NCI-H524 (cell line): ENCODE measurements around the gene SEC61A1.

Experiments used
- DNase-seq, 2 experiments: peaks; one replicate each; lab custom pipeline; 2025; lab: John Stamatoyannopoulos, UW

SEC61A1 gene

DNA sequence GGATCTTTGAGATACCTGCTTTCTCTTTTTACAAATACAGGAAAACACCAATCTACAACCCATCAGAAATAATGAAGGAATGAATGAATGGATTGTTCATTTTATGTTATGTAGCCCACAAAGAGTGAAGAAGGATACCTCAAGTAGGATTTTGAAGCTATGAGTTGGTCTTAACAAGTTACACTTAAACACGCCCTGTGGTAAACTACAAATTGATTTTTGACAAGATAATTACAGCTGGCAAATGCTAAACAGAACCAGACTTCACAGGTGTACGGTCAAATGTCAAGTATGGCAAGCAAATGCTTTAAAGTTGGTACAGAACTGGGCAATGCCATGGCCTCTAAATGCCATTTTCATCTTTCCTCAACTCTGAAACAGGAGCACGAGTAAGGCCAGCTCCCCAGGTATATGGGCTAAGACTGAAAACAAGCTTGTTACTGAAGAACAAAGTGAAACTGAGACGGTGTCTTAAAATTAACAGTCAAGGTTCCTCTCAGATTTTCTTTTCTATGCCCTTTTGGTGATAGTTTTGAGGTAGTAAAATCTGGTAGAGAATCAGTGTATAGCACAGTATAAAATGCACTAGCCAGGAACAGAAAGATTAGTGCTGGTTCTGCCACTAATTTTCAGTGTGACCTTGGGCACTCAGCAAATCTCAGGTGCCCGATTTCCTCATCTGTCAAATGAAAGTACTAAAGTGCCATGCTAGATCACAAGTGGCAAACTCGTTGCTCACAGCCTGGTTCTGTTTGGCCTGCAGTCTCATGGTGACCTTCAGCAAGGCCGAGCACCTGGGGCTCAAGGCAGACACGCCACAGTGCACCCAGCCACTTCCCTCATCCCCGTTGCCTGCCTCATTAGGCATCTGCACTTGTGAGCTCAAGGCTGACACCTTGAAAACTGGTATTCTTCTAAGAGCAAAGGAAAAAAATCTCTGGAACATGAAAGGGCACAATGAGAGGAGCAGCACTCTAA, 61.9 kb downstream of the SEC61A1 start:
- DNase-seq = no peak
